Measurements from ENCODE around the gene ANKRD40CL.
A peak's percentile ranks its signal among the peaks of the same experiment; 100 is the strongest.
"Not testable (repeated sequence)": the region's sequence is repeated elsewhere in the genome, so short reads cannot be mapped to it uniquely, and the experiment has no call there.

The ANKRD40CL gene

DNA sequence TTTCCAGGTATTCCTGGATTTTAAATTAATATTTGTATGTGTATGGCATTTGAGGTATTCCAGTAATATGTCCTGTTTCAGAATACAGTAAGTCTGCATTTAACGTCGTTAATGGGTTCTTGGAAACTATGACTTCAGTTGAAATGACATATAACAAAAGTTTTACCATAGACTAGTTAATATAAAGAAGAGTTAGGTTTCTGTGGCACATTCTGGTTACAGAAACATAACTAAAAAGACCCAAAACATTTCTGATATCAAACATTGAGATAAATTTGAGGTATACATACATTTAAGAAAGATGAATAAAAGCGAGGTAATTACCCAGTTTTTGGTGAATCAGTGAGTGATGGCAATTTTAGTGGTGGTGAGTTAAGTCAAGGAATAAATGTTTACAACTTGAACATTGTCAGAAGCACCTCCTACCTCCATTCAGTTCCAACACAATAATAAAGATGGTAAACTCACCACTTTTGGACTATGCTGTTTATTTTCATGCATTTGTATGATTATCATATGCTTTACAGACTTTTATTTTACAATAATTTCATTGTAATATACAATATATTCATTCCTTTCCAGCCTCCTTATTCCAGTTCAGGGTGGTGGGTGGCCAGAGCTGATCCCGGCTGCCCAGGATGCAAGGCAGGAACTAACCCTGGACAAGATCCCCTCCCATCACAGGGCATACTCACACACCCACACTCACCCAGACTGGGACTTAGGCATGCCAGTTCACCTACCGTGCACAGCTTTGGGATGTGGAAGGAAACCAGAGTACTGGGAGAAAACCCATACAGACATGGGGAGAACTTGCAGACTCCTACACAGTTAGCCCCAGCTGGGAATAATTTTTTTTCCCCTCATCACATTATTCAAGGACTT is 38.2 kb downstream of the ANKRD40CL start:
- TF ChIP-seq, protein P1, sequence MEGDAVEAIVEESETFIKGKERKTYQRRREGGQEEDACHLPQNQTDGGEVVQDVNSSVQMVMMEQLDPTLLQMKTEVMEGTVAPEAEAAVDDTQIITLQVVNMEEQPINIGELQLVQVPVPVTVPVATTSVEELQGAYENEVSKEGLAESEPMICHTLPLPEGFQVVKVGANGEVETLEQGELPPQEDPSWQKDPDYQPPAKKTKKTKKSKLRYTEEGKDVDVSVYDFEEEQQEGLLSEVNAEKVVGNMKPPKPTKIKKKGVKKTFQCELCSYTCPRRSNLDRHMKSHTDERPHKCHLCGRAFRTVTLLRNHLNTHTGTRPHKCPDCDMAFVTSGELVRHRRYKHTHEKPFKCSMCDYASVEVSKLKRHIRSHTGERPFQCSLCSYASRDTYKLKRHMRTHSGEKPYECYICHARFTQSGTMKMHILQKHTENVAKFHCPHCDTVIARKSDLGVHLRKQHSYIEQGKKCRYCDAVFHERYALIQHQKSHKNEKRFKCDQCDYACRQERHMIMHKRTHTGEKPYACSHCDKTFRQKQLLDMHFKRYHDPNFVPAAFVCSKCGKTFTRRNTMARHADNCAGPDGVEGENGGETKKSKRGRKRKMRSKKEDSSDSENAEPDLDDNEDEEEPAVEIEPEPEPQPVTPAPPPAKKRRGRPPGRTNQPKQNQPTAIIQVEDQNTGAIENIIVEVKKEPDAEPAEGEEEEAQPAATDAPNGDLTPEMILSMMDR (IDR thresholded peaks at IDR 0.05; ENCODE audit: insufficient read depth, low read depth, low read length, missing control alignments), result no peak
- no peak for DNase-seq (ENCODE audit: low read depth)
- no peak overlapping the region for H3K4me3 ChIP-seq (ENCODE audit: low read depth, low read length)

DNA sequence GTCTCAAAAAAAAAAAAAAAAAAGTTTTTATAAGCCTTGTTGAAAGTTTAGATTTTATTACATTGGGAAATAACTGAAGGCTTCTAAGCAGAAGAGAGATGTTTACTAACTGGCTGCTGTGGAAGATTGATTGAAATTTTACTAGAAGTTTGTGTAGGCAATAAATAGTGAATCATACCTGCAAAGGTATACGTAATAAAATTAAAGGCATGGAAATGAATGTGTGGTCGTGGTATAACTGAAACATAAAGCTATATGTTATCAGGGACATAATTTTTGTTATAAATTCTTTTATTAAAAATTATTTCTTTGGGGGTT is 39.2 kb downstream of the ANKRD40CL start:
- DNase-seq (ENCODE audit: low read depth), result no peak
- no peak overlapping the region for H3K4me3 ChIP-seq (ENCODE audit: low read depth, low read length)
- TF ChIP-seq, protein P1 (IDR thresholded peaks at IDR 0.05; ENCODE audit: insufficient read depth, low read depth, low read length, missing control alignments), result no peak

DNA sequence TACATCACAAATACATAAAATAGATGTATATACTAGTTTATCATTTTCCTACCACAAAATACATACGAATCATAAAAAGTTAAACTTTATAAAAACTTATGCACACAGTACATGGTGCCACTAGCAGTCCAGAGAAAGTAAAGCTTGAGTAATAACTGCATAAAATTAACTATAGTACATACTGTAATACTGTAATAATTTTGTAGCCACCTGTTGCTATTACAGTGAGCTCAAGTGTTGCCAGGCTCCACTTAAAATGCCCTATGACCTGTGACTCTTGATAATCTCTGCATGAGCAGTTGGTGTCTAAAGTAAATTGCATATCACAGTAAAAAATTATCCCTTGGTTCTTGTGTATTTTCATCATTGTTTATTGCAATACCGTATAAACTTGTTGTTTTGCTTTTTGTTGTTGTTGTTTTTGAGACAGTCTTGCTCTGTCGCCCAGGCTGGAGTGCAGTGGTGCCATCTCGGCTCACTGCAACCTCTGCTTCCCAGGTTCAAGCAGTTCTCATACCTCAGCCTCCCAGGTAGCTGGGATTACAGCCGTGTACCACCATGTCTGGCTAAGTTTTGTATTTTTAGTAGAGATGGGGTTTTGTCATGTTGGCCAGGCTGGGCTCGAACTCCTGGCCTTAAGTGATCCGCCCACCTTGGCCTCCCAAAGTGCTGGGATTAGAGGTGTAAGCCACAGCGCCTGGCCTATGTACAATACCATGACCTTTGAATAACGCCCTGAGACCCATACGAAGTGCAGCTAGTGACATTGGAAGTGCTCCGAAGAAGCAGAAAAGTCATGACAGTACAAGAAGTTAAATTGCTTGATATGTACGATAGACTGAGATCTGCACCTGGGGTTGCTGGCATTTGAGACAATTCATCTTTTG is 41.3 kb downstream of the ANKRD40CL start:
- no peak for DNase-seq (ENCODE audit: low read depth)
- TF ChIP-seq, protein P1 (IDR thresholded peaks at IDR 0.05; ENCODE audit: insufficient read depth, low read depth, low read length, missing control alignments), result no peak
- no peak overlapping the region for H3K4me3 ChIP-seq (ENCODE audit: low read depth, low read length)

DNA sequence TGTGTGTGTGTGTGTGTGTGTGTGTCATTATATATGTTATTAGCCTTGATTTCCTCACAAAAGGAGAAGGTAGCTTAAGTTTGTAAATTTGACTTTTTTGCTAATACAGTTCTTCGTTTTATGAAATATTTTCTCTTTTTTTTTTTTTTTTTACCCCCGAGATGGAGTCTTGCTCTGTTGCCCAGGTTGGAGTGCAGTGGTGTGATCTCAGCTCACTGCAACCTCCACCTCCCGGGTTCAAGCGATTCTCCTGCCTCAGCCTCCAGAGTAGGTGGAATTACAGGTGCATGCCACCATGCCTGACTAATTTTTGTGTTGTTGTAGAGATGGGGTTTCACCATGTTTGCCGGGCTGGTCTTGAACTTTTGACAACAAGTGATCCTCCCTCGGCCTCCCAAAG is 42.7 kb downstream of the ANKRD40CL start:
- not testable (repeated sequence) for H3K4me3 ChIP-seq (ENCODE audit: low read depth, low read length); DNase-seq (ENCODE audit: low read depth)

DNA sequence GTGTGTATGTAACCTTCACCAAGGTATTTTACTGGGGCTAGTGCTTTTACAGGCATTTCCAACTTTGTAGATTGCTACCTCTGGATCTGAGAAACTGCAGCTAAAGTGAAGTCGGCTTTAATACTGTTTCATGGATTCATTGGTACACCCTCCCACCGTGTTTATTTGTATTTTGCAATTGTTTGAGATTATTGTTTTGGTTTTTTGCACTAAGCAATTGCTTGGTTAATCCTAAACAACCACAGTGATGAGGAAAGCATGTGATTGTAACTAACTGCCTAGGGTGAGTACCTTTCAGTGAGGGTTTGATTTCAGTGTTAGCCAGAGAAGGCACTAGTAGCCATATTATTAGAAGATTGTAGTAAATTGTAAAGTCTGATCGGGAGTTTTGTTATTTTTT is 44.6 kb downstream of the ANKRD40CL start:
- H3K4me3 ChIP-seq (ENCODE audit: low read depth, low read length), result no peak overlapping the region
- no peak for DNase-seq (ENCODE audit: low read depth)
- TF ChIP-seq, protein P1 (IDR thresholded peaks at IDR 0.05; ENCODE audit: insufficient read depth, low read depth, low read length, missing control alignments), result no peak

DNA sequence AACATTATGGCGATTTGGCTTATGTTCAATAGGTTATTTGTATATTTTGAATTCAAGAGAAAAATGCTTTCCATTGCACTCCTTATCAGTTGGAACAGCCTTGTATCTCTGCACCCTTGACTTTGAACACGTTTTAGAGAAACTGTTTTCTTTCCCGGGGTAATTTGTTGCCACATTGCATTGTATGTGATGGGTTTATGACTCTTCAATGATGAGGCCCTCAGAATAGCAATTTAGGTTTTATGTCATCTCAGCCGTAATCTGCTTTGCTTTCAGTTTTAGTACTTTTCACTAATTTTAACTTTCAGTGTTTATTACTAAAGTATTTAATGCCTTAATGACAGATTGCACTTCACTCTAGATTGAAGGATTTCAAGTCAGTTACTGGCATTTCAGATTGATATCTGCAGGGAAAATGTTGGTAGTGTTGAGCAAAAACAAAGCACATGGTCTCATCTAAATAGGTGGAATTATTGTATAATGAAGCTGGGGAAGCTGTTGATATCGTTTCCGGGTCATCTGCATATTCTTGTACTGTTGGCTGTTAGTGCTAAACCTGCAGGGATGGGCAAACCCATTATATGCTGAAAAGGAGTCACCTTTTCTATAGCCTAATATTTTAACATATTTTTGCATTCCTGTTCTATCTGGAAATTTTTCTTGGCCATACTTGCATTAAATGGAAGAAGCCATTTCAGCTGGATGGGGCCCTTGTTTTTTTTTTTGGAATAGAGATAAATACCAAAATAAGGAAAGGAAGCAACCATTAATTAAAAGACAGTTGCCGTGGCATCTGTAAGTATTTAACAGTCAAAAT is 45.9 kb downstream of the ANKRD40CL start:
- peak overlapping the region; percentile 95 for H3K4me3 ChIP-seq (ENCODE audit: low read depth, low read length)
- no peak for DNase-seq (ENCODE audit: low read depth)
- TF ChIP-seq, protein P1 (IDR thresholded peaks at IDR 0.05; ENCODE audit: insufficient read depth, low read depth, low read length, missing control alignments), result no peak

Measured in GM12865 (cell line).